HL-60 (cell line): ENCODE measurements around the gene MST1R.

Source experiments
- GABPA ChIP-seq: IDR thresholded peaks from 2 replicates; pipeline ENCODE4 v1.6.1; 2012; ENCODE audit warnings: low read depth
- POLR2AphosphoS5 ChIP-seq: IDR thresholded peaks from 2 replicates; pipeline ENCODE4 v1.6.1; 2012; ENCODE audit warnings: low read depth
- REST ChIP-seq: IDR thresholded peaks from 2 replicates; pipeline ENCODE4 v1.6.1; 2012; ENCODE audit warnings: low read depth; ENCODE audit not compliant: insufficient replicate concordance
- SPI1 ChIP-seq: IDR thresholded peaks from 2 replicates; pipeline ENCODE4 v1.6.1; 2012; ENCODE audit warnings: low read depth, mild to moderate bottlenecking, borderline replicate concordance
- TF ChIP-seq, protein P1 (sequence below): IDR thresholded peaks from one replicate; pipeline ENCODE4 v1.5.1; 2011; ENCODE audit warnings: low read length, control low read depth, inconsistent platforms; ENCODE audit not compliant: insufficient read depth

DNA sequence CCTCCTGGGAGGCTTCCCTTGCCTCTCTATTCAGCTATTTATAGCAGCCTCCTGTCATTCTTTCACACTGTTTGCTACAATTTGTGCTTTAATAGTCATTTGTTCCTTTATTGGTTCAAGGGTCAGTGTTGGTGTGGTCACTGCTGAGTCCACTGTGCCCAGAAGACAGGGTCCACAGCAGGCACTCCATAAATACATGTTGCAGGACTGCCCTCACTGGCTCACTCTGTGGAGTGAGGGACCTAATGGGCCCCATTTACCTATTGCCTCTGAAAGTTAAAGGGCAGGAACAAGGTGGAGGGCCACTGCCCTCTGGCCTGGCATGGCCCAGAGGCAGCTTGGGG, 16.8 kb downstream of the MST1R start:
- TF ChIP-seq, protein P1, sequence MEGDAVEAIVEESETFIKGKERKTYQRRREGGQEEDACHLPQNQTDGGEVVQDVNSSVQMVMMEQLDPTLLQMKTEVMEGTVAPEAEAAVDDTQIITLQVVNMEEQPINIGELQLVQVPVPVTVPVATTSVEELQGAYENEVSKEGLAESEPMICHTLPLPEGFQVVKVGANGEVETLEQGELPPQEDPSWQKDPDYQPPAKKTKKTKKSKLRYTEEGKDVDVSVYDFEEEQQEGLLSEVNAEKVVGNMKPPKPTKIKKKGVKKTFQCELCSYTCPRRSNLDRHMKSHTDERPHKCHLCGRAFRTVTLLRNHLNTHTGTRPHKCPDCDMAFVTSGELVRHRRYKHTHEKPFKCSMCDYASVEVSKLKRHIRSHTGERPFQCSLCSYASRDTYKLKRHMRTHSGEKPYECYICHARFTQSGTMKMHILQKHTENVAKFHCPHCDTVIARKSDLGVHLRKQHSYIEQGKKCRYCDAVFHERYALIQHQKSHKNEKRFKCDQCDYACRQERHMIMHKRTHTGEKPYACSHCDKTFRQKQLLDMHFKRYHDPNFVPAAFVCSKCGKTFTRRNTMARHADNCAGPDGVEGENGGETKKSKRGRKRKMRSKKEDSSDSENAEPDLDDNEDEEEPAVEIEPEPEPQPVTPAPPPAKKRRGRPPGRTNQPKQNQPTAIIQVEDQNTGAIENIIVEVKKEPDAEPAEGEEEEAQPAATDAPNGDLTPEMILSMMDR = no peak
- TF ChIP-seq POLR2AphosphoS5 (no peak), SPI1 (no peak), REST (no peak), GABPA (no peak)
